ENCODE data around the gene MUC7. TPM values are rescaled to one million over a fixed set of nuclear protein-coding genes. Genes with fewer than 3 reads are reported as not detected.

Gene MUC7
- not detected in 2 replicates for total RNA-seq

- no peak for TF ChIP-seq CTCF (IDR thresholded peaks at IDR 0.05; ENCODE audit: insufficient read depth, low read depth, low read length)
- DNase-seq (ENCODE audit: low read depth), result no peak
- no peak within 1 kb of the TSS for H3K4me3 ChIP-seq (ENCODE audit: low read depth, low read length)
Measured at GRCh38 chr4:70471897-70472296, at the start of gene MUC7. MUC7 (plus strand) TSS chr4:70472197; CDS start chr4:70474022, 1,825 bp downstream.

GRCh38 chr4:70425306-70425705 is 46.7 kb upstream of the MUC7 start:
- no peak for TF ChIP-seq CTCF (IDR thresholded peaks at IDR 0.05; ENCODE audit: insufficient read depth, low read depth, low read length)
- no peak for DNase-seq (ENCODE audit: low read depth)
- no peak overlapping the region for H3K4me3 ChIP-seq (ENCODE audit: low read depth, low read length)

- TF ChIP-seq CTCF (IDR thresholded peaks at IDR 0.05; ENCODE audit: insufficient read depth, low read depth, low read length), result no peak
- H3K4me3 ChIP-seq (ENCODE audit: low read depth, low read length), result no peak overlapping the region
- DNase-seq (ENCODE audit: low read depth), result no peak
Measured at GRCh38 chr4:70426789-70427188, 45.2 kb upstream of the MUC7 start.

GRCh38 chr4:70437197-70437596 is 34.8 kb upstream of the MUC7 start:
- H3K4me3 ChIP-seq (ENCODE audit: low read depth, low read length), result no peak overlapping the region
- no peak for TF ChIP-seq CTCF (IDR thresholded peaks at IDR 0.05; ENCODE audit: insufficient read depth, low read depth, low read length)
- no peak for DNase-seq (ENCODE audit: low read depth)

- TF ChIP-seq CTCF (IDR thresholded peaks at IDR 0.05; ENCODE audit: insufficient read depth, low read depth, low read length), result no peak
- H3K4me3 ChIP-seq (ENCODE audit: low read depth, low read length), result no peak overlapping the region
- DNase-seq (ENCODE audit: low read depth), result no peak
Measured at GRCh38 chr4:70442474-70442873, 29.5 kb upstream of the MUC7 start.

- no peak overlapping the region for H3K4me3 ChIP-seq (ENCODE audit: low read depth, low read length)
- no peak for TF ChIP-seq CTCF (IDR thresholded peaks at IDR 0.05; ENCODE audit: insufficient read depth, low read depth, low read length)
- no peak for DNase-seq (ENCODE audit: low read depth)
Measured at GRCh38 chr4:70443329-70443728, 28.7 kb upstream of the MUC7 start.

GRCh38 chr4:70449220-70449619 is 22.8 kb upstream of the MUC7 start:
- no peak for DNase-seq (ENCODE audit: low read depth)
- TF ChIP-seq CTCF (IDR thresholded peaks at IDR 0.05; ENCODE audit: insufficient read depth, low read depth, low read length), result no peak
- no peak overlapping the region for H3K4me3 ChIP-seq (ENCODE audit: low read depth, low read length)

Measured in fibroblast of villous mesenchyme (primary cell).